DMS53 (cell line): ENCODE data around the gene VIL1.

ENCODE experiments used
- DNase-seq: peaks from one replicate; lab custom pipeline; 2025; lab: John Stamatoyannopoulos, UW

VIL1 gene

DNA sequence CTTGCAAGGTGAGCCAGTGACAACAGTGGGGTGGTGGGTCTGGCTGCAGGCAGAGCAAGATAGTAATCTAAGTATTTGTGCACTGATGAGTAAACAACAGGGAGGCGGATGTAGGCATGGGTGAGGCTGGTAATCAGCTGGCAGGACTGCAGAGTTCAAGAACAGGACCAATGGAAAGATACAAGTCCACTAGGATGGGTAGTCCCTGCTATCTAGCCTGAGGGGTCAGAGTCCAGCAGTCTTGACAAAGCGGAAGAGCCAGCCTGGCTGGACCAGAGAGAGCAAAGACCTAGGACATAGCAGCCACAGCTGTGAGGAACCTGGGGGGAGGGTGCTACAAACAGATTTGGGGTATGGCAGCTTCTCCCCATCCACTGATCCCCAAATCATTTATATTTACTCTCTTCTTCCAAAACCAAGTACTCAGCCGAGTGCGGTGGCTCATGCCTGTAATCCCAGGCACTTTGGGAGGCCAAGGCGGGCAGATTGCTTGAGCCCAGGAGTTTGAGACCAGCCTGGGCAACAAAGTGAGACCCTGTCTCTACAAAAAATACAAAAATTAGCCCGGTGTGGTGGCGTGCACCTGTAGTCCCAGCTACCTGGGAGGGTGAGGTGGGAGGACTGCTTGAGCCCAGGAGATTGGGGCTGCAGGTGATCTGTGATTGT is 25.9 kb downstream of the VIL1 start:
- DNase-seq: peak; percentile 36

GRCh38 chr2:218445602-218446001 is 26.7 kb downstream of the VIL1 start:
- DNase-seq: no peak

DNA sequence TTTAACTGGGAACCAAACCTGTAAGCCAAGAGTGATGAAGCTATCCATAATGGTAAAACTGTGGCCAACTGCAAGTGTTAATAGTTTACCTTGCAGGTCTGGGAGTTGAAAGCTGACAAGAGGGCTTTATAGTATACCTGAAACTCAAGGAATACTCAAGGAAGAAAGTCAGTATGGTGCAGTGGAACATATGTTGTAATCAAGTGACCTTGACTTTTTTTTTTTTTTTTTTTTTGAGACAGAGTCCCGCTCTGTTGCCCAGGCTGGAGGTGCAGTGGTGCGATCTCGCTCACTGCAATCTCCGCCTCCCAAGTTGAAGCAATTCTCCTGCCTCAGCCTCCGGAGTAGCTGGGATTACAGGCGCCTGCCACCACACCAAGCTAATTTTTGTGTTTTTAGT is 27.6 kb downstream of the VIL1 start:
- no peak for DNase-seq

GRCh38 chr2:218447072-218447471 is 28.1 kb downstream of the VIL1 start:
- no peak for DNase-seq

DNA sequence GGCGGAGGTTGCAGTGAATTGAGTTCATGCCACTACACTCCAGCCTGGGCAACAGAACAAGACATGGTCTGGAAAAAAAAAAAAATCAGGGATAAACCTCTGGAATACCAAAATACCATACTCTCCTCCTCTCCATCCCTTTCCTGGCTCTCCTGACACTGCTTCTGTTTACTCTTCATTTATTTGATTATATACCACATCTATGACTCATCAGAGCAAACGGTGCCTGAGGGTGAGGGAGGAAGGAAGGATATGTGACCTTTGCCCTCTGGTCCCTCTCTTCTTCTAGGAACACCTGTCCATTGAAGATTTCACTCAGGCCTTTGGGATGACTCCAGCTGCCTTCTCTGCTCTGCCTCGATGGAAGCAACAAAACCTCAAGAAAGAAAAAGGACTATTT is 30.0 kb downstream of the VIL1 start:
- DNase-seq: peak; percentile 93

DNA sequence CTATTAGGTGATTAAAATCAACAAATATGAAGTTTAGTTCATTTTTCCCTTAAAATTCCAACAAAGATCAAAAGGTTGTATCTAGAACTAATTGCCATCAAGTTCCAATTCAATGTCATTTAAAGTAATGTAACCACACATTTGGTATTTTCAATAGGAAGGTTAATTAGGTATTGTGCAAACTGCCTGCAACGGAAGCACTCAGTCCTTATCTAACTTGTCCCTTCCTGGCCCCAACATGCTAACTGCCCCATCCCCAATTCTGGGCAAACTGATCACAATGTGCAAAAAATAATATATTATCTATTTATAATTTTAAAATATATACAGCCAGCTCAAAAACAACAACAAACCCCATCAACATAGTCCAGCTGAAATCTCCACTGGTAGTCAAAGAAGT is 33.2 kb downstream of the VIL1 start:
- DNase-seq: no peak

GRCh38 chr2:218456849-218457248 is 37.9 kb downstream of the VIL1 start:
- no peak for DNase-seq

GRCh38 chr2:218458598-218458997 is 39.7 kb downstream of the VIL1 start:
- no peak for DNase-seq

GRCh38 chr2:218465987-218466633 is 47.2 kb downstream of the VIL1 start:
- peak; percentile 55 for DNase-seq

- no peak for DNase-seq
Measured at GRCh38 chr2:218470448-218470847, 51.5 kb downstream of the VIL1 start.

GRCh38 chr2:218471036-218471435 is 52.1 kb downstream of the VIL1 start:
- DNase-seq: no peak

DNA sequence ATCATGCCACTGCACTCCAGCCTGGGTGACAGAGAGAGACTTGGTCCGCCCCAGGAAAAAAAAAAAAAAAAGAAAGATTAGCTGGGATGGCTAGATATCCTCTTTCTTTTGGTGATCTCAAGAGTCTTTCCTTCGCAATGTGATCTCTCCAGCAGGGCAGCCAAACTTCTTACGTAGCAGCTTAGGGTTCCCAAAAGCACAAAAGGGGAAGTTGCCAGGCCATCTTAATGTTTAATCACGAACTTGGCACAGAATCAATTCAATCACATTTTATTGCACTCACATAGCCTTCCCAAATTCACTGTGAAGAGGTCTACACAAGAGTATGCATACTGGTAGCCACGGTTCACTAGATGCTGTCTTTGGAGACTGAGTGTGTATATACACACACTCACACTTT is 53.1 kb downstream of the VIL1 start:
- DNase-seq: no peak

- no peak for DNase-seq
Measured at GRCh38 chr2:218472988-218473387, 54.1 kb downstream of the VIL1 start.

GRCh38 chr2:218474527-218474926 is 55.6 kb downstream of the VIL1 start:
- DNase-seq: no peak

GRCh38 chr2:218476676-218477075 is 57.8 kb downstream of the VIL1 start:
- DNase-seq: no peak

GRCh38 chr2:218477247-218477646 is 58.3 kb downstream of the VIL1 start:
- no peak for DNase-seq

- no peak for DNase-seq
Measured at GRCh38 chr2:218478544-218478943, 59.6 kb downstream of the VIL1 start.

DNA sequence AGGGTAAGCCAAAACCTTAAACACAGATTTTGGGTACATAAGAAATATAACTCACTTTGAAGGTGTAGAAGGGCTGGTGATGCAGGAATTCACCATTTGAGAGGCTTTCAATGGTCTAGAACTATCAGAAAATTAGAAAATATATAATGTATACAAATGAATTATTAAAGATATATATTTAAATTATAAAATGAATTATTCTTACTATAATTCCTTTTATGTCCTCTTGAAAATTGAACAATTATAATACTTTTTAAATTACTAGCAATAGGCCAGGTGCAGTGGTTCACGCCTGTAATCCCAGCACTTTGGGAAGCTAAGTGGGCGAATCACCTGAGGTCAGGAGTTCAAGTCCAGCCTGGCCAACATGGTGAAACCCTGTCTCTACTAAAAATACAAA is 60.7 kb downstream of the VIL1 start:
- DNase-seq: no peak

DNA sequence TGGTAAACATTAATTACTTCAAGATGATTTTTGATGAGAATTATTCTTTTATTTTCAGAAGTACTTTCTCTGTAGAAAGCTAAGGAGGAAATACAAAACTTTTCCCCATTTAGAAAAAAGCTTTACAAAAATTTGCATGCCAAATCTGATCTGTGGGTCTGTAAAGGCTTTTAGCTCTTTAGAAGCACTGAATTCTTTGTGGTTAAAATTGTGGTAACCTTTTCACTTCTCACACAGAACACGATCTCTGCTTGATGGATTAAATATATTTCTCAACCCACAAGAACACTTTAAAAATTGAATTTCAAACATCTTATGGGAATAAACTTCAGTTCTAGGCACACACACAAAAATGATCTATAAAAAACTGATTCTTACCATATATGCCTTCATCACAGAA is 63.7 kb downstream of the VIL1 start:
- DNase-seq: no peak

DNA sequence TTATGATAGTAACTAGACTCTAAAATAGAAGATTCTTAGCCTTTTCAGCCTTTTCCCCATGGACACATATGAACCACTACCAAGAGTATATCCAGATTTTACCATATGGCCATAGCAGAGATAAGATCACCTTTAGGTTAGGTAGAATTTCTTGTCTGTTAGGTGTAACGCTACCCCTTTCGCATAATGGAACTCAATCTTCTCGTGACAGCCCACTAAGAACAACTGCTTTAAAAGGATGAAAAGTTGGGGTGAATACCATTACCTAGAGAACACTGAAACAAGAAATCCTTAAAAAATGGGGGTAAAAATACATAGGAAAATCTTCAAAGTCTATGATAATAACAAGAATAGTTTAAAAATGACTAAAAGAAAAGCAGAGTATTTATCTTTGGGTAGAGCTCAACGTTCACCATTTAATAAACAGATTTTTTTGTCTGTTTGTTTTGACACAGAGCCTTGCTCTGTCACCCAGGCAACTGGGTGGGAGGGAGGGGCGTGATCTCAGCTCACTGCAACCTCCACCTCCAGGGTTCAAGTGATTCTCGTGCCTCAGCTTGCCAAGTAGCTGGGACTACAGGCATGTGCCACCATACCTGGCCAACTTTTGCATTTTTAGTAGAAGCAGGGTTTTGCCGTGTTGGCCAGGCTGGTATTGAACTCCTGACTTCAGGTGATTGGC is 67.2 kb downstream of the VIL1 start:
- peak; percentile 14 for DNase-seq

GRCh38 chr2:218500501-218501060 is 81.7 kb downstream of the VIL1 start:
- DNase-seq: no peak

GRCh38 chr2:218501665-218502064 is 82.7 kb downstream of the VIL1 start:
- no peak for DNase-seq
